Body of pancreas (tissue), 4 donors: ENCODE results near the gene TBC1D8B.

Source experiments
- CTCF ChIP-seq, 7 experiments: fragments of 450-650 bp in 4 of 7; fragments of 200-600 bp in 3 of 7; sonication (generic) in 3 of 7; IDR thresholded peaks; one replicate each; pipeline ENCODE4 v1.5.1; 2016 to 2019; ENCODE audit warnings: antibody characterized with exemption in 7 of 7
- POLR2A ChIP-seq, 3 donors: fragments of 450-650 bp; IDR thresholded peaks; one replicate each; pipeline ENCODE4 v1.6.1; 2016; ENCODE audit warnings: antibody characterized with exemption in 3 of 3, mild to moderate bottlenecking in 2 of 3

GRCh38 chrX:106894978-106895452 is 92.5 kb downstream of the TBC1D8B start:
- TF ChIP-seq CTCF (IDR thresholded peaks at IDR 0.05): no peak
- no peak for TF ChIP-seq POLR2A (IDR thresholded peaks at IDR 0.05)
